Measurements from ENCODE around the gene GRID2. TPM values are rescaled to one million over a fixed set of nuclear protein-coding genes. Genes with fewer than 3 reads are reported as not detected.

GRID2 gene
- total and polyA plus RNA-seq, 9 of the 15 experiments (the other 6 are each of a cell fraction or from before 2014, with no cell fraction given) = 0.04 TPM; not detected in 7

GRCh38 chr4:92445127-92445526 is 141.4 kb downstream of the GRID2 start:
- no peaks in the 10 kb centered on the region for H3K9me3 ChIP-seq (replicated peaks; ENCODE audit: control insufficient read depth, insufficient read depth, low read depth, low read length)
- DNase-seq (ENCODE audit: extremely low read depth in 1 of 4, low spot score in 3 of 4) (no peak), ATAC-seq (no peak), FAIRE-seq (no peak)
- H3K4me3 ChIP-seq = no peak overlapping the region
- H2AFZ ChIP-seq (ENCODE audit: low read depth, low read length) = no peak overlapping the region
- no peak overlapping the region for H3K4me2 ChIP-seq (ENCODE audit: insufficient read depth, low read length)
- no peaks in the 10 kb centered on the region for H3K9me1 ChIP-seq (ENCODE audit: control insufficient read depth, insufficient read depth, low read length)
- POLR2A ChIA-PET = no interaction called here
- CTCF ChIA-PET (ENCODE audit: low intra/inter-chr PET ratio) = no interaction called here
- H3K79me2 ChIP-seq (ENCODE audit: control insufficient read depth, insufficient read depth, low read length) = no peaks in the 10 kb centered on the region
- BruUV-seq (replicated peaks) = no TSS peak
- H4K20me1 ChIP-seq (replicated peaks; ENCODE audit: control insufficient read depth, insufficient read depth, low read length) = no peaks in the 10 kb centered on the region
- in situ Hi-C loops (cut with MboI) = no loop called here
- H3K36me3 ChIP-seq (ENCODE audit: control insufficient read depth, insufficient read depth, low read length) = no peaks in the 10 kb centered on the region
- no peaks in the 10 kb centered on the region for H3K4me1 ChIP-seq (replicated peaks in 1 of 2; ENCODE audit: control insufficient read depth in 2 of 2, insufficient read depth in 2 of 2, low read length in 2 of 2)
- no peak overlapping the region for H3K9ac ChIP-seq (ENCODE audit: insufficient read depth in 1 of 2, low read depth in 2 of 2, low read length in 2 of 2)
- no peak overlapping the region for H3K27ac ChIP-seq (ENCODE audit: extremely low read depth, low read depth, low read length)
- WGBS (ENCODE audit: insufficient coverage, low coverage, missing lambda C conversion rate) = 0% methylated on average over 1 of the region's 1 CpG
- H3K27me3 ChIP-seq (ENCODE audit: control insufficient read depth in 2 of 2, insufficient read depth in 2 of 2, low read length in 2 of 2) = no peaks in the 10 kb centered on the region
- no peak for TF ChIP-seq E2F1 (CRISPR knock-in tag; IDR thresholded peaks at IDR 0.05)
- no peak for TF ChIP-seq GTF2E2 (tag; IDR thresholded peaks at IDR 0.05)
- TF ChIP-seq USF2 (CRISPR knock-in tag; IDR thresholded peaks at IDR 0.05) = no peak
- no peak for TF ChIP-seq POLR3A (IDR thresholded peaks at IDR 0.05; ENCODE audit: borderline replicate concordance, extremely low read depth, insufficient read depth, insufficient read length)
- TF ChIP-seq YY1 (IDR thresholded peaks at IDR 0.05; ENCODE audit: borderline replicate concordance in 1 of 3, control insufficient read depth in 1 of 3, extremely low read depth in 1 of 3, insufficient read depth in 3 of 3, insufficient read length in 1 of 3, insufficient replicate concordance in 2 of 3, low read depth in 1 of 3, low read length in 2 of 3) = no peak
- no peak for TF ChIP-seq BDP1 (IDR thresholded peaks at IDR 0.05; ENCODE audit: insufficient read depth, insufficient read length)
- no peak for TF ChIP-seq TRIM24 (IDR thresholded peaks at IDR 0.05)
- TF ChIP-seq IRF2 (CRISPR knock-in tag; IDR thresholded peaks at IDR 0.05) = no peak
- TF ChIP-seq SMAD2 (IDR thresholded peaks at IDR 0.05; ENCODE audit: low read depth, low read length) = no peak
- TF ChIP-seq TBL1XR1 (IDR thresholded peaks at IDR 0.05; ENCODE audit: low read length in 2 of 2) = no peak
- no peak for TF ChIP-seq GABPB1 (CRISPR knock-in tag; IDR thresholded peaks at IDR 0.05)
- no peak for TF ChIP-seq E2F3 (CRISPR knock-in tag; IDR thresholded peaks at IDR 0.05)
- no peak for TF ChIP-seq HNRNPUL1 (IDR thresholded peaks at IDR 0.05; ENCODE audit: low read length)
- TF ChIP-seq NFIC (IDR thresholded peaks at IDR 0.05) = no peak
- TF ChIP-seq FOS (IDR thresholded peaks at IDR 0.05; ENCODE audit: extremely low read depth, insufficient read length) = no peak
- no peak for TF ChIP-seq SIN3B (IDR thresholded peaks at IDR 0.05; ENCODE audit: low read depth)
- TF ChIP-seq SRSF3 (IDR thresholded peaks at IDR 0.05; ENCODE audit: insufficient read depth, low read length) = no peak
- no peak for TF ChIP-seq IFI16 (CRISPR knock-in tag; IDR thresholded peaks at IDR 0.05)
- intact Hi-C loops (cut with micrococcal nuclease) = no loop called here
